Lower leg skin (tissue), 3 donors: ENCODE data around the gene PACS1.

Source experiments
- POLR2A ChIP-seq, 2 donors: fragments of 450-650 bp; IDR thresholded peaks; one replicate each; pipeline ENCODE4 v1.6.1; 2016 to 2017; ENCODE audit warnings: antibody characterized with exemption in 2 of 2, mild to moderate bottlenecking in 1 of 2, moderate library complexity in 1 of 2
- TF ChIP-seq, protein P1 (sequence below), 3 donors: fragments of 450-650 bp; IDR thresholded peaks; one replicate each; pipeline ENCODE4 v1.5.1; 2016; ENCODE audit warnings: antibody characterized with exemption in 3 of 3, mild to moderate bottlenecking in 3 of 3, moderate library complexity in 2 of 3

DNA sequence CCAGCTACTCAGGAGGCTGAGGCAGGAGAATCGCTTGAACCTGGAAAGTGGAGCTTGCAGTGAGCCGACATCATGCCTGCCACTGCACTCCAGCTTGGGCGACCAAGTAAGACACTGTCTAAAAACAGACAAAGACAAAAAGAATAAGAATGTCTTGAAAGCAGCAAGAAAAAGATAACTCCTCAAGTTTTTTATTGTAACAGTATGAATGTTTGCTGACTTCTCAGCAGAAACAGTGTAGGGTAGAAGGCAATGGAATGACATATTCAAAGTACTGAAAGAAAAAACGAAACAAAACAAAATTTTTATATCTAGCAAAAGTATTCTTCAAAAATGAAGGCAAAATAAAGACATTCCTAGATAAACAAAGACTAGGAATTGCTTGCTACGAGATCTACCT is 76.9 kb downstream of the PACS1 start:
- TF ChIP-seq, protein P1, sequence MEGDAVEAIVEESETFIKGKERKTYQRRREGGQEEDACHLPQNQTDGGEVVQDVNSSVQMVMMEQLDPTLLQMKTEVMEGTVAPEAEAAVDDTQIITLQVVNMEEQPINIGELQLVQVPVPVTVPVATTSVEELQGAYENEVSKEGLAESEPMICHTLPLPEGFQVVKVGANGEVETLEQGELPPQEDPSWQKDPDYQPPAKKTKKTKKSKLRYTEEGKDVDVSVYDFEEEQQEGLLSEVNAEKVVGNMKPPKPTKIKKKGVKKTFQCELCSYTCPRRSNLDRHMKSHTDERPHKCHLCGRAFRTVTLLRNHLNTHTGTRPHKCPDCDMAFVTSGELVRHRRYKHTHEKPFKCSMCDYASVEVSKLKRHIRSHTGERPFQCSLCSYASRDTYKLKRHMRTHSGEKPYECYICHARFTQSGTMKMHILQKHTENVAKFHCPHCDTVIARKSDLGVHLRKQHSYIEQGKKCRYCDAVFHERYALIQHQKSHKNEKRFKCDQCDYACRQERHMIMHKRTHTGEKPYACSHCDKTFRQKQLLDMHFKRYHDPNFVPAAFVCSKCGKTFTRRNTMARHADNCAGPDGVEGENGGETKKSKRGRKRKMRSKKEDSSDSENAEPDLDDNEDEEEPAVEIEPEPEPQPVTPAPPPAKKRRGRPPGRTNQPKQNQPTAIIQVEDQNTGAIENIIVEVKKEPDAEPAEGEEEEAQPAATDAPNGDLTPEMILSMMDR (IDR thresholded peaks at IDR 0.05) = no peak
- no peak for TF ChIP-seq POLR2A (IDR thresholded peaks at IDR 0.05)
